NK-92 treated with Interleukin-12 subunit alpha and Interleukin-12 subunit beta, amount 100 ng/mL, for 24 hours (cell line): ENCODE measurements around the gene IZUMO1.

Experiments used
- DNase-seq: peaks from one replicate; lab custom pipeline; 2025; lab: John Stamatoyannopoulos, UW

Gene IZUMO1

GRCh38 chr19:48757089-48757675 lies 10.5 kb upstream of the IZUMO1 start:
- no peak for DNase-seq

- DNase-seq, result no peak
Measured at GRCh38 chr19:48756686-48757085, 10.0 kb upstream of the IZUMO1 start.

- DNase-seq, result no peak
Measured at GRCh38 chr19:48756212-48756611, 9.5 kb upstream of the IZUMO1 start.

DNA sequence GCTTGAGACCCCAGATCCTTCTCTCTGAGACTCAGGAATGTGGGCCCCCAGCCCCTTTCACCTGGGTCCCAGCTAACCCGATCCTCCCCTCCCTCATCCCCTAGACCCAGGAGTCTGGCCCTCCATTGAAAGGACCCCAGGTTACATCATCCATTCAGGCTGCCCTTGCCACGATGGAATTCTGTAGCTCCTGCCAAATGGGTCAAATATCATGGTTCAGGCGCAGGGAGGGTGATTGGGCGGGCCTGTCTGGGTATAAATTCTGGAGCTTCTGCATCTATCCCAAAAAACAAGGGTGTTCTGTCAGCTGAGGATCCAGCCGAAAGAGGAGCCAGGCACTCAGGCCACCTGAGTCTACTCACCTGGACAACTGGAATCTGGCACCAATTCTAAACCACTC lies 9.1 kb upstream of the IZUMO1 start:
- DNase-seq, result no peak

- DNase-seq, result no peak
Measured at GRCh38 chr19:48755084-48755641, 8.5 kb upstream of the IZUMO1 start, which contains the start of gene FGF21. TSS of gene FGF21 (plus strand) at chr19:48755524. CDS start at chr19:48756237, 713 bp downstream.

DNA sequence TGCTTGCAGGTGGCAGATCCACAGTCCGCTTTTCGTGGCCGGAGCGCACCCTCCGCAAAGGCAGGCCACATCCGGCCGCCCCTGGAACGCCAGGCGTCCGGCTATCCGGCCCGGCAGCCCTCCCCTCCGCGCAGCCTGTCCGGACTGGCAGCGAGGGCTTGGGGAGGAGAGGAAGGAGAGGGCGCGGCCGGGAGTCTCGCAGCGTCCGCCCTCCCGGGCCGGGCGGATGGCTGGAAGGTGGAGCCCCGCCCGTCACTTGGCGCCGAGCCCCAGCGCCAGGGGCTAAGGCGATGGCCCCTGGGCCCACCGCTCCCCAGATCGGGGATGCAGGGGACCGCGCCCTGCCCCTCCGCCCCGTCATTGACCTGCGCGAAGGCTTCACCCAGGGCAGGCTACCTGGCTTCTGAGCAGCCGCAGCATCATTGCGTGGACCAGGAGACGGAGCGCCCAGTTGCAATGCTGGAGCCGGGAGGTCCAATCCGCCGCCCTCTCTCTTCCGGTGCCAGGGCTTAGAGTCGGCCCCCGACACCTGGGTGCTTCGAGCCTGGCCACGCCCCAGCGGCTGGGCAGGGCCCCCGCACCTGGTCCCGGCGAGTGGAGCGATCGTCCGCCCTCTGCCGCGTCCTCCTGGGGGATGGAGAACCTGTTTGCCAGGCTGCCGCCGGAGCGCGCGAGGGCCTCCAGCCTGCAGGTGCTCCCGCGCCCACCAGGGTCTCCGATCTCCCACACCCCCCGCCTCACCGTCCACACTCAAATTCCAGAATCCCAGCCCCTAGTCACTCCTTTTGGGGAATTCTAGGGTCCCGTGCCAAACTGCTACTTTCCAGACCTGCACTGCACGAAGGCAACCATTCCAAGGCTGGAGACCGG lies 6.0 kb upstream of the IZUMO1 start, which contains the start of gene FUT1:
Gene FUT1, minus strand, starts transcription at position 146 of the 870 bp plus-strand sequence. CDS start 1,360 bp downstream, outside the sequence.
- no peak for DNase-seq

DNA sequence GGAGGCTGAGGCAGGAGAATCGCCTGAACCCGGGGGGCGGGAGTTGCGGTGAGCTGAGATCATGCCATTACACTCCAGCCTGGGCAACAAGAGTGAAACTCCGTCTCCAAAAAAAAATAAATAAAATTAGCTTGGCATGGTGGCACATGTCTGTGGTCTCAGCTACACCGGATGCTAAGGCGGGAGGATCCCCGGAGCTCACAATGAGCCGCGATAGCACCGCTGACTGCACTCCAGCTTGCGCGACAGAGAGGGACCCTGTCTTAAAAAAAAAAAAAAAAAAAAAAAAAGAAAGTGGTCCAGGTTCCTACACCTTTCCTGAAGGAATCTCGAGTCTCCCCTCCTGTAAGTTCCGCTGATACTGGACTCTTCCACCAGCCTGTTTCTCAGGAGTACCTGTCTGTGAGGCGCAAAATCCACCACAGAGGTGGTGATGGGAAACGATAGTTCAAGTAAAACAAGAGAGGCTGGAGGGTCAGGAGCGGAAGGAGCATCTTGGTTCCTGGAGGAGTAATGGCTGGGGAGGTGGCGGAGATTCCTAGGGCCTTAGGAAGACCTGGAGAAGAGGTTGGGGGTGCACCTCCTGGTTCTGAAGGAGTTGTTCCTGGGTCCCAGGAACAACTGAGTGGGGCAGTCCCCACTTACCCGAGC lies 5.3 kb upstream of the IZUMO1 start:
- no peak for DNase-seq

- no peak for DNase-seq
Measured at GRCh38 chr19:48750771-48751504, 4.2 kb upstream of the IZUMO1 start.

- DNase-seq, result no peak
Measured at GRCh38 chr19:48750351-48750750, 3.6 kb upstream of the IZUMO1 start.

DNA sequence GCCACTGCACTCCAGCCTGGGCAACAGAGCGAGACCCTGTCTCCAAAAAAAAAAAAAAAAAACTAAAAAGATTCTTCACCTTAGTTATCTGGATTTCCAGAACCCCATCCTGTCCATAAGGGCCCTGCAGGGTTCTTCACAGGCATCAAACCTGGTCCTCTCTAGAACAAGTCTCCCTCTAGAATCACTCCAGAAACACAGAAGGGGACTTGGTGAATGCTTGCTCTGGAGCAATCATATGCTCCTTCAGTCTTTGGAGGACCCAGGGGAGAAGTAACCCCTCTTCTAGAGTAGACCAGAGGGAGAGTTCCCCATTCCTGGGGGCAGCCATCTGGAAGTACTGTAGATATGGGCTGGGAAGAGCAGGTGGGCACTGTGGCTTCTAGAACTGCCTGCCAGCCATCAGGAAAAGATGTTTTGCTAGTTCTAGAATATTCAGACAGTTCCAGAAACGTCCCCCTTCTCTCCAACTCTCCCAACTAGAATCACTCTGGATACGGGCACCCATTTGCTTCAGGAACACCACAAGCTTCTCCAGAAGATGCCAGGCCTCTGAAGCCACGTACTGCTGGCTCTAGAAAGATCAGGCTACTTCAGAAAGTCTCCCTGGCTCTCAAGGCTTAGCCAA lies 3.0 kb upstream of the IZUMO1 start:
- DNase-seq, result no peak

DNA sequence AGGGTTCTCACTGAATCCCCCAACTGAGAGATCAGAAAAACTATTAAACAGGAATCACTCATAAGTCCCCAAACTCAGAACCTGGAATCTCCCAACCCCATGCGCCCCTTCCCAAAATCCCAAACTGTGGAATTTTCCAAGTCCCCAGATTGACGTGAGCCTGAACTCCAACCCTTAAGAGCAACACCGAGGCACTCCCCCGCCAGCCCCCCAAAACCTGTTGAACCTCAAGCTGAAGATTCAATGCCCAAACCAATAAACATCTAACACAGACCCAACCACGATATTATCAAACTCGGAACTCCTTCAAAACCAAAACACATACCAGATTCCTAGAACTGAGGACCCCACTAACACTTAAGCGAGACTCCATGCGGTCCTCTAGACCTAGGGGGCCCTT lies 599 bp downstream of the IZUMO1 start:
- no peak for DNase-seq

DNA sequence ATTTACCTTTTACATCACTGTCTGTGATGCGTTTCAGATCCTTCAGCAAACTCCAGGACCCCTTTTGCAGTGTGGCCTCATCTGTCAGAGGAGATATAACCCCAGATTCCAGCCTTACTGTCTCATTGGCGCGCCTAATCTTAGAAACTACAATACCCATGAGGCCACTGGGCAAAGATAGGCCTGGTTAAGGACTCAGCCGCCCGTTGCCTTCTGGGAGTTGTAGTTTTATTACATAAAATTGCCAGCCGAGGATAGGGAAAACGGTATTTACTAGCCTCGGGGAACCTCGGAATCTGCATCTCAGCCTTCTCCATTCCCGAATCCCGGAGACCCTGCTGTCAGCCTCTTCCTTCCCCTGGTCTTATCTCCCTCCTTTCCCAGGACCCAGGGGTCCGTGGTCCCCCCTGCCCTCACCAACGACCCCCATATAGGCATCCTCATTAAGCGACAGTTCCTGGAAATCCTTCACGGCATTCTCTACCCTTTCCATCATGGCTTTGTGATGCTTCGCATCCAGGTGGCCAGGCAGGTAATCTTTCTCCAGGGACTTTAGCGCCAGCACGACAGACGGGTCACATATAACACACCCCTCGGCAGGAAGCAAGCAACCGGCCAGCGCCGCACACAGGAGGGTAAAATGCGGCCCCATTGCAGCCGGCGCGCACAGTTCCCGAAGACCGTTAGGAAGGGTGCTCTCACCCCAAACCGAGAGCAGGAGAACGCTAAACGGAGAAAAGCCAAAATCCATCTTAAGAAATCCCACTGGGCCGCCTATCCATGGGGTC lies 1.3 kb downstream of the IZUMO1 start:
- no peak for DNase-seq

DNA sequence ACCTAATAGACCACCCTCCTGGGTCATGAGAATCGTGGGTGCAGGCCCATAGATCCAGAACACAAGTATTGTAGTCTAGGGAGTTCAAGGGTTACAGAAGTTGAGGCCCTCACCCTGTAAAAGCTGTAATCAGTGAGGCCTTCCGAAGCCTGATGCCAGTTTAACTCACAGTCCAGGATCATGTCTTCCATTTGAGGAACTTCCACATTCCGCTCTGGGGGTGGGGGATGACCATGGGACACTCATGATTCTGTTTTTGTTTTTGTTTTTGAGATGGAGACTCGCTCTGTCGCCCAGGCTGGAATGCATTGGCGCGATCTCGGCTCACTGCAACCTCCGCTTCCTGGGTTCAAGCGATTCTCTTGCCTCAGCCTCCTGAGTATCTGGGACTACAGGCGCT lies 4.6 kb downstream of the IZUMO1 start:
- no peak for DNase-seq

DNA sequence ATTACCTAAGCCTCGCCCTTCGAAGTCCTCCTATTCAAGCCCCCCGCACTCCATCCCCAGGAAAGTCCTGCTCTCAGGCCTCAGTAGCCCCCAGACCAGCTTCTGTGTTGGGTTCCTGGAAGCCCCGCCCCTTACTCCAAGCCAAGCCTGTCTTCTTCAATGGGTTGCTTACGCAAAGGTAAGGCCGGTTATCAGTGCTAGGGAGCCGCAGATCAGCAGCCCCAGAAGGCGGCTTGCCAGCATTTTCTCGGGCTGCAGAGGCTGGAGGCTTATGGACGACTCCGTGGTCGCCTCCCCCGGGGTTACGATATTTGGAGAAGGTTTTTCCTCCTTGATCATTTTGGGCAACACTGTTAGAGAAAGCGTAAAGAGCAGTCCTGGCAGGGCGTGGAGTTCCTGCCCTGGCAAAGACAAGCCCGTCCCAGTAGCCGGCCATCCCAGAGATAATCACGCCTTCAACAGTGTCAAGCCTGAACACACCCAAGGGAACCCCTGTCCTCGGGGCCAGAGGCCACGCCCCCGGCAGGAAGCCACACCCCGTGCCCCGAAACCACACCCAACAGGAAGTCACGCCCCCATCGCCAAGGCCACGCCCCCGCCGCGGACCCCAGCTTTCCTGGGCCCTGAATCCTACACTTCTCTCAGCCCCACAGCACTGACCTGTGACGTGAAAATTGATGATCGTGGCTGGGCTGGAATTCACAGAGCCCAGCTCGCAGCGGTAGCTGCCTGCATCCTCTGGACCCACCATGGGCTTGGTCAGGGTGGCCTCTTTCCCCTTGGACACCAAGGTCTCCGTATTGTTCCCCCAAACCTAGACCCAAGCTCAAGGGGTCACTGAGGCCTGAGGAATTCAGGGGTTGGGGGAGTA lies 5.3 kb downstream of the IZUMO1 start:
- no peak for DNase-seq

DNA sequence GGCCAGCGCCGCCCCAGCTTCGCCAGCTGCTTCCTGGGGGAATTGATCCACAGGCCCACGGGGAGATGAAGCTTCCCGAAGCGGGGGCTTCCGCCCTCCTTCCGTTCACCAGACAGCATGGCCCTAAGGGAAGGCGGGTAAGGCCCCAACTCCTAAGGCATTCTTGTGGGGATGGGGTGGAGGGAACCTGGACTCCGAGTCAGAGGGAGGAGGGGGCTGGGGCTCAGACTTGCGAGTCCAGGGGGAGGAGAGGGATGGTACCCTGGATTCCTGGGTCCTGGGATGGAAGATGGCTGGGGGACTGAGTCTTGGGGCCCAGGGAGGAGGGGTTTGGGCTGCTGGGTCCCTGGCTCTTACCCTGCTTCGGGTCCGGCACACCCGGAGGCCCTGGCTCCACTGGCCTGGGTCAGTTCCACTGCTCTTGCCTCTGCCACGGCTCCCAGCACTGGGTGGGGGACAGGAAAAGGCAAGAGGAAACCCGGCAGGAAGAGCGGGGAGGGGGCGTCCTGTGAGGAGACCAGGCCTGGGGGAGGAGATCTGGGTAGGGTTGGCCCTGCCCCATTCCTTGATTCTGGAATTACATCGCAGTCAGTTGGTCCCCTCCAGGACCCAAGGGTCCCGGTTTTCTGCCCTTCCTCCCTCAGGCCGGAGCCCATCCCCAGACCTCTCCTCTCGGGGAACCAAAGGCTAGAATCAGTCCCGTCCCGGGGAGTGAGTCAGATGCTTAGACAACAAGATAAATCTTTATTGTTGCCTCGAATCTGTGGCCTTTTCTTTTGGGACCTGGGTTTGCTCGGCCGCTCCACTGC lies 6.3 kb downstream of the IZUMO1 start, which contains the start of gene RASIP1:
Gene RASIP1, minus strand, starts transcription at position 447 of the 809 bp plus-strand sequence. Its CDS starts 328 bp downstream, at position 119.
- DNase-seq, result no peak

- DNase-seq, result no peak
Measured at GRCh38 chr19:48739404-48740163, 7.1 kb downstream of the IZUMO1 start.

- DNase-seq, result no peak
Measured at GRCh38 chr19:48738557-48739403, 7.9 kb downstream of the IZUMO1 start.
